HL-60 (cell line): ENCODE results near the gene PDCD6IP.

Source experiments
- CTCF ChIP-seq: IDR thresholded peaks from one replicate; pipeline ENCODE4 v1.5.1; 2011; ENCODE audit warnings: low read length, control low read depth, inconsistent platforms; ENCODE audit not compliant: insufficient read depth
- POLR2AphosphoS5 ChIP-seq: IDR thresholded peaks from 2 replicates; pipeline ENCODE4 v1.6.1; 2012; ENCODE audit warnings: low read depth
- REST ChIP-seq: IDR thresholded peaks from 2 replicates; pipeline ENCODE4 v1.6.1; 2012; ENCODE audit warnings: low read depth; ENCODE audit not compliant: insufficient replicate concordance
- SPI1 ChIP-seq: IDR thresholded peaks from 2 replicates; pipeline ENCODE4 v1.6.1; 2012; ENCODE audit warnings: low read depth, mild to moderate bottlenecking, borderline replicate concordance

DNA sequence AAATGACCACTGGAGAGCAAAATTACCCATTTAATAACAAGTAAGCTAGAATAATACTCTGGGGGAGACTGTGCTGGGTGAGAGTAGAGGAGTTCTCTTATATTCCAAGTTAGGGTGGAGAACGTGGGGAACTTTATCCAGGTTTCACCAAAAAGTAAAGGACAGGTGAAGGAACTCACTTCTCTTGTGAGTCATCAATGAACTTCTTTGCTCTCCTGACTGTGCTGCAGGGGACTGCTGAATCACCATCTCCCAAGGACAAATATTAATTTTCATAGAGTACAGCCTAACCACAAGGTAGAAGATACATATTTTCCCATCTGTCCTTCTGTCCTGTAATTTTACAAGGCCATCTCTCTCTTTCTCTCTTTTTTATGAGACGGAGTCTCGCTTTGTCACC lies 8.3 kb upstream of the PDCD6IP start:
- TF ChIP-seq CTCF (no peak), REST (no peak), POLR2AphosphoS5 (no peak), SPI1 (no peak)
